Testis (tissue), 2 donors: ENCODE measurements around the gene ABHD17B.

Experiments used
- POLR2A ChIP-seq: fragments of 450-650 bp; IDR thresholded peaks from one replicate; pipeline ENCODE4 v1.6.1; 2017; ENCODE audit warnings: antibody characterized with exemption, mild to moderate bottlenecking, moderate library complexity
- TF ChIP-seq, protein P1 (sequence below), 3 experiments: fragments of 450-650 bp in 2 of 3; fragments of 200-600 bp in 1 of 3; sonication (generic) in 1 of 3; IDR thresholded peaks; one replicate each; pipeline ENCODE4 v1.5.1; 2016 to 2019; ENCODE audit warnings: antibody characterized with exemption in 3 of 3, mild to moderate bottlenecking in 2 of 3, moderate library complexity in 1 of 3

- TF ChIP-seq, protein P1, sequence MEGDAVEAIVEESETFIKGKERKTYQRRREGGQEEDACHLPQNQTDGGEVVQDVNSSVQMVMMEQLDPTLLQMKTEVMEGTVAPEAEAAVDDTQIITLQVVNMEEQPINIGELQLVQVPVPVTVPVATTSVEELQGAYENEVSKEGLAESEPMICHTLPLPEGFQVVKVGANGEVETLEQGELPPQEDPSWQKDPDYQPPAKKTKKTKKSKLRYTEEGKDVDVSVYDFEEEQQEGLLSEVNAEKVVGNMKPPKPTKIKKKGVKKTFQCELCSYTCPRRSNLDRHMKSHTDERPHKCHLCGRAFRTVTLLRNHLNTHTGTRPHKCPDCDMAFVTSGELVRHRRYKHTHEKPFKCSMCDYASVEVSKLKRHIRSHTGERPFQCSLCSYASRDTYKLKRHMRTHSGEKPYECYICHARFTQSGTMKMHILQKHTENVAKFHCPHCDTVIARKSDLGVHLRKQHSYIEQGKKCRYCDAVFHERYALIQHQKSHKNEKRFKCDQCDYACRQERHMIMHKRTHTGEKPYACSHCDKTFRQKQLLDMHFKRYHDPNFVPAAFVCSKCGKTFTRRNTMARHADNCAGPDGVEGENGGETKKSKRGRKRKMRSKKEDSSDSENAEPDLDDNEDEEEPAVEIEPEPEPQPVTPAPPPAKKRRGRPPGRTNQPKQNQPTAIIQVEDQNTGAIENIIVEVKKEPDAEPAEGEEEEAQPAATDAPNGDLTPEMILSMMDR (IDR thresholded peaks at IDR 0.05): no peak
- TF ChIP-seq POLR2A: no peak
Observed at GRCh38 chr9:71884005-71884404, 27.0 kb downstream of the ABHD17B start.
